Superior temporal gyrus (tissue), 1 donor: Measurements from ENCODE around the gene GTF2E1.
A peak's percentile ranks its signal among the peaks of the same experiment; 100 is the strongest.

Source experiments
- DNase-seq: peaks from one replicate; pipeline ENCODE4 v3.0.0-alpha.2; 2016; ENCODE audit errors: extremely low spot score

The GTF2E1 gene

GRCh38 chr3:120798346-120798745, 55.8 kb downstream of the GTF2E1 start:
- DNase-seq: no peak

DNA sequence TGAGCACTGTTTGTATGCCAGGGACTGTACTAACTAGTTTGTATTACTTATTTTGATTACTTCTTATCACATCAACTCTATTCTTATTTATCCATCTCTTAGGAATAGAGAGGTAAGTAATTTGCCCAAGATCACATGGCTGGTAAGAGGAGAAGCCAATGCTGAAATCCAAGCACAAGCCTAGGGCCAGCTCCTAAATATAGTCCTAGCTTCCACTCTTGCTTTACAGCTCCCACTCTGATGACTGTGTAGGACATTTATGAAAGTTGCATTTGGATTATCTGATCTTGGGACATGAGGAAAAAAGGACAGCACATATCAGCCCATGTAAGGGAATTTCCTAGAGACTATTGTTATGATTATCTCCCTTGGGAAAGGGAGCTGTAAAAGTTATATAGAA, 58.1 kb downstream of the GTF2E1 start:
- no peak for DNase-seq

- no peak for DNase-seq
Measured at GRCh38 chr3:120801484-120801883, 58.9 kb downstream of the GTF2E1 start.

DNA sequence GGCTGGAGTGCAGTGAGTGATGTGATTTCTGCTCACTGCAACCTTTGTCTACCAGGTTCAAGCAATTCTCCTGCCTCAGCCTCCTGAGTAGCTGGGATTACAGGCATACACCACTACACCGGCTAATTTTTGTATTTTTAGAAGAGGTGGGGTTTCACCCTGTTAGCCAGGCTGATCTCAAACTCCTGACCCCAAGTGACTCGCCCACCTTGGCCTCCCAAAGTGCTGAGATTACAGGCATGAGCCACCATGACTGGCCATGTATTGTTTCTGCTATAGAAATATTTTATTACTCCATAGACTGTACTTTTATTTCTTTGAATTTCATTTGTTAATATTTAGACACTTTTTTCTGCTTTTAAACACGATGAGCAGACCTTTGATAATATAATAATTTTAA, 60.4 kb downstream of the GTF2E1 start:
- no peak for DNase-seq

GRCh38 chr3:120816728-120817127, 74.2 kb downstream of the GTF2E1 start:
- DNase-seq: peak; percentile 26

GRCh38 chr3:120820748-120821147, 78.2 kb downstream of the GTF2E1 start:
- DNase-seq: no peak

DNA sequence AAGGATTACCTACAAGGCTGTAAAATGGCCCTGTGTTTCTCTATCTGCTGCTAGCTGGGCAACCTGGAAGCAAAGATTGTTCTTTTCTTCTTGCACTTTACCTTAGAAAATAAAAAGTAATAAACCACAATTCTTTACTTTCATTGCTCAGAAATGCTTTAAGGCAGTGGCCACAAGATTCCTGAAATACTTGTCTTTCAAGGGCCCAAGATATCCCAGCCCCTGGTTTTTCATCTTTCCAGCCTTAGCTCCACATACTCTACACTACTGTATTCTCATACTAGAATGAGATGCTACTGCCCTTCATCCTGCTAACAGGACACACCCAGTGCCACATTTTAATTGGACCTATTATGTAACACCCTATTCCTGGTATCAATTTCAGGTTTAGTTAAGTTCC, 78.9 kb downstream of the GTF2E1 start:
- no peak for DNase-seq

GRCh38 chr3:120823156-120823555, 80.6 kb downstream of the GTF2E1 start:
- no peak for DNase-seq

DNA sequence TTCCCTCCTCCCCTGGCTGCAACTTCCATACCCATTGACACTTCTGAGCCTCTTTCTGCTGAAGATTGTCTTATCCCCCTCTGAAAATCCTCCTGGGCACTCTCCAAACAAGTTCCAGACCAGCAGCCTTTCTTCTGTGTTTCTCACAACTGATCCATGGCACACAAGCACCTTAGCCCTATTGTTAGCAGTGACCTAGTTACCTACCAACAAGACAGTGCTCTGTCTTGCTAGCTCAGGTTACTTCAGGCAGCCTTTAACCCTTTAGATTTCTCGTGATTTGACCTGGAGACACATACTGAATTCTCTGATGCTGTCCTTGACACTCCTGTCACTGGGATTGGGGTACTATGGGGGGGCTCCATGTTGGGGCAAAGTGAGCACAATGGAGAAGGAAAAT, 82.1 kb downstream of the GTF2E1 start:
- no peak for DNase-seq

- no peak for DNase-seq
Measured at GRCh38 chr3:120828796-120829195, 86.3 kb downstream of the GTF2E1 start.

DNA sequence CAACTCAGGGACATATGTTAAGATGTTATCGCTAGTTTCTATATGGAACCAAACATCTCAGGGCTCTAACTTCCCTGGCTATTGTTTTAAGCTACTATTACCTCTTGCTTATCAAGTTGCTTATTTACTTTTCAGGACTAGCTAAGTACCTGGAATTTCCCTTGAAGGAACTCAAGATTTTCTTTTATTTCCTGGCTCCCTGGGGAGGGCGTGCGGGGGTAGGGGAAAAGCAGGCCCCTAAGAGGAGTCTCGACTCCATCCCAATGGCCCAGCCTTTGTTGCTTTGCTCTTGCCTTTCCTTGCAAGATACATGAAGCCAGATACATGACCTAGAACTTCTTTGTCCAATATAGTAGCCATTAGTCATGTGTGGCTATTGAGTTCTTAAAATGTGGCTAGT, 88.5 kb downstream of the GTF2E1 start:
- DNase-seq: no peak
